CD4-positive, alpha-beta T cell (primary cell): ENCODE results near the gene STIP1. TPM values are rescaled to one million over a fixed set of nuclear protein-coding genes. Genes with fewer than 3 reads are reported as not detected.

Experiments used
- ATAC-seq: fragments of 200-7000 bp; cut with Tn5 transposase; one replicate; pipeline ENCODE4 v1.10.0; 2022; ENCODE audit warnings: mild to moderate bottlenecking; ENCODE audit not compliant: poor library complexity
- CTCF ChIA-PET: fragments of 350-600 bp; sonication (Branson Sonifier 250); formaldehyde crosslinking; loops from one replicate; lab custom pipeline; 2021; ENCODE audit warnings: antibody characterized with exemption, inconsistent platforms; lab: Charles Lee
- POLR2A ChIA-PET: fragments of 350-600 bp; sonication (Branson Sonifier 250); formaldehyde crosslinking; loops from one replicate; lab custom pipeline; 2021; ENCODE audit warnings: antibody characterized with exemption, inconsistent platforms; lab: Charles Lee
- DNase-seq, 14 experiments: peaks; one replicate each; pipeline ENCODE4 v3.0.0-alpha.2; 2013 to 2020; ENCODE audit warnings: mixed read lengths in 2 of 14
- H3K27ac ChIP-seq, 2 donors: one replicate each; pipeline versions ENCODE4 v1.5.1 to v1.7.0; 2013; ENCODE audit warnings: low read length in 2 of 2, low read depth in 1 of 2, mild to moderate bottlenecking in 1 of 2
- H3K27me3 ChIP-seq, 2 experiments: 1 replicate in 1 of 2; 2 replicates in 1 of 2; pipeline versions ENCODE4 v1.6.1 to v1.7.0; 2013; ENCODE audit warnings: low read length in 2 of 2, control low read depth in 1 of 2, mild to moderate bottlenecking in 1 of 2, moderate library complexity in 1 of 2; ENCODE audit not compliant: insufficient read depth in 2 of 2, control insufficient read depth in 1 of 2
- H3K36me3 ChIP-seq: one replicate; pipeline ENCODE4 v1.6.1; 2013; ENCODE audit warnings: low read length, control low read depth; ENCODE audit not compliant: insufficient read depth
- H3K4me1 ChIP-seq: one replicate; pipeline ENCODE4 v1.6.1; 2013; ENCODE audit warnings: low read length, control low read depth; ENCODE audit not compliant: insufficient read depth
- H3K4me3 ChIP-seq: one replicate; pipeline ENCODE4 v1.5.1; 2013; ENCODE audit warnings: mild to moderate bottlenecking, low read length, moderate library complexity
- H3K9me3 ChIP-seq, 2 experiments: 1 replicate in 1 of 2; 2 replicates in 1 of 2; pipeline versions ENCODE4 v1.6.1 to v1.7.0; 2013; ENCODE audit warnings: low read length in 2 of 2, mild to moderate bottlenecking in 2 of 2, control low read depth in 1 of 2, moderate library complexity in 1 of 2; ENCODE audit not compliant: control insufficient read depth in 1 of 2, insufficient read depth in 1 of 2
- H3K27ac Mint-ChIP-seq: one replicate; pipeline ENCODE4 v1.8.0; 2020; ENCODE audit warnings: mixed read lengths
- H3K27me3 Mint-ChIP-seq: one replicate; pipeline ENCODE4 v1.8.0; 2021; ENCODE audit warnings: mixed read lengths
- H3K36me3 Mint-ChIP-seq: one replicate; pipeline ENCODE4 v1.8.0; 2021; ENCODE audit warnings: low read depth, mixed read lengths
- H3K4me1 Mint-ChIP-seq: one replicate; pipeline ENCODE4 v1.8.0; 2021; ENCODE audit warnings: low read depth, mixed read lengths
- H3K4me3 Mint-ChIP-seq: one replicate; pipeline ENCODE4 v1.8.0; 2020; ENCODE audit warnings: mild to moderate bottlenecking, mixed read lengths
- H3K9me3 Mint-ChIP-seq: one replicate; pipeline ENCODE4 v1.8.0; 2020; ENCODE audit warnings: mixed read lengths
- intact Hi-C, 2 experiments: fragments of 100-400 bp; cut with DNase I in 1 of 2; cut with micrococcal nuclease in 1 of 2; formaldehyde crosslinking; loops; one replicate each; pipeline versions ENCODE4 v1.15.1 to v1.9.0; 2023 to 2025; cut with DNase I, micrococcal nuclease
- total RNA-seq, 174 experiments: library from RNA in 2 of 174; stranded (reverse) in 2 of 174; gene quantifications; one replicate each; pipeline ENCODE4 v1.2.3 and lab custom pipeline; 2021 to 2026
- TF ChIP-seq, protein P1 (sequence below): fragments of 200-600 bp; IDR thresholded peaks from one replicate; pipeline ENCODE4 v1.8.0; 2022; ENCODE audit warnings: antibody characterized with exemption, mild to moderate bottlenecking

The STIP1 gene
- total RNA-seq, 2 experiments from 2014 or later: 29.0 to 37.5 TPM

DNA sequence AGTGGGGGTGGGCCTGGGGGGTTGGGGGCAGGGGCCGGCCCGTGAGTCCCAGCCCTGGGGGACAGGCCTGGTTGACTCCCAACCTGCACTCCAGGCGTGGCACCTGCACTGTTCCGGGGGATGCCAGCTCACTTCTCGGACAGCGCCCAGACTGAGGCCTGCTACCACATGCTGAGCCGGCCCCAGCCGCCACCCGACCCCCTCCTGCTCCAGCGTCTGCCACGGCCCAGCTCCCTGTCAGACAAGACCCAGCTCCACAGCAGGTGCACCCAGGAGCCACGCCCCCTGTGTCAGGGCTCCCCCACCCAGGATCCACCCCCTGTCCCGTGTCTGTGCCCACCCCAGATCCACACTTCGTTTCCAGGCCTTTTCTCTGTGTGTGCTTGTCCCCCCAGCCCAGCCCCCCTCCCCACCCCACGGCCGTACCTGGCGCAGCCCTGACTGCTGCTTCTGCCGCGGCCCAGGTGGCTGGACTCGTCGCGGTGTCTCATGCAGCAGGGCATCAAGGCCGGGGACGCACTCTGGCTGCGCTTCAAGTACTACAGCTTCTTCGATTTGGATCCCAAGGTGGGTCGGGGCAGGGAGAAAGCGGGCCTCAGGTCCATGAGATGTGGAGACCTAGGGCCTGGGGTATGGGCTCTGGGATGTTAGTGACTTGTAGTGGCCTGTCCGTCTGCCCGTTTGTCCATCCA is 25.4 kb downstream of the STIP1 start:
- intact Hi-C loops: no loop called here
- ATAC-seq (no peak), DNase-seq (no peak)
- no peak overlapping the region for H3K4me3 ChIP-seq
- peaks cover 60% of the 10 kb centered on the region for H3K36me3 ChIP-seq
- H3K27me3 Mint-ChIP-seq: no peaks in the 10 kb centered on the region
- no peaks in the 10 kb centered on the region for H3K9me3 ChIP-seq
- no peak overlapping the region for H3K27ac Mint-ChIP-seq
- no peaks in the 10 kb centered on the region for H3K27me3 ChIP-seq
- no peak overlapping the region for H3K27ac ChIP-seq
- POLR2A ChIA-PET: interaction anchor here (1.3 to 1.6 kb wide), 2 partner anchors 12 to 30 kb away, joined by 5 read pairs; partner anchors contain the start of gene FKBP2
- peaks cover 37% of the 10 kb centered on the region for H3K4me1 ChIP-seq
- no peaks in the 10 kb centered on the region for H3K9me3 Mint-ChIP-seq
- peaks cover 28% of the 10 kb centered on the region for H3K4me1 Mint-ChIP-seq
- CTCF ChIA-PET: interaction anchor here (1.0 kb wide), 1 partner anchor 89 kb away, joined by 3 read pairs; no protein-coding TSS in a partner anchor
- TF ChIP-seq, protein P1, sequence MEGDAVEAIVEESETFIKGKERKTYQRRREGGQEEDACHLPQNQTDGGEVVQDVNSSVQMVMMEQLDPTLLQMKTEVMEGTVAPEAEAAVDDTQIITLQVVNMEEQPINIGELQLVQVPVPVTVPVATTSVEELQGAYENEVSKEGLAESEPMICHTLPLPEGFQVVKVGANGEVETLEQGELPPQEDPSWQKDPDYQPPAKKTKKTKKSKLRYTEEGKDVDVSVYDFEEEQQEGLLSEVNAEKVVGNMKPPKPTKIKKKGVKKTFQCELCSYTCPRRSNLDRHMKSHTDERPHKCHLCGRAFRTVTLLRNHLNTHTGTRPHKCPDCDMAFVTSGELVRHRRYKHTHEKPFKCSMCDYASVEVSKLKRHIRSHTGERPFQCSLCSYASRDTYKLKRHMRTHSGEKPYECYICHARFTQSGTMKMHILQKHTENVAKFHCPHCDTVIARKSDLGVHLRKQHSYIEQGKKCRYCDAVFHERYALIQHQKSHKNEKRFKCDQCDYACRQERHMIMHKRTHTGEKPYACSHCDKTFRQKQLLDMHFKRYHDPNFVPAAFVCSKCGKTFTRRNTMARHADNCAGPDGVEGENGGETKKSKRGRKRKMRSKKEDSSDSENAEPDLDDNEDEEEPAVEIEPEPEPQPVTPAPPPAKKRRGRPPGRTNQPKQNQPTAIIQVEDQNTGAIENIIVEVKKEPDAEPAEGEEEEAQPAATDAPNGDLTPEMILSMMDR: no peak
- no peak overlapping the region for H3K4me3 Mint-ChIP-seq
- peaks cover 81% of the 10 kb centered on the region for H3K36me3 Mint-ChIP-seq

DNA sequence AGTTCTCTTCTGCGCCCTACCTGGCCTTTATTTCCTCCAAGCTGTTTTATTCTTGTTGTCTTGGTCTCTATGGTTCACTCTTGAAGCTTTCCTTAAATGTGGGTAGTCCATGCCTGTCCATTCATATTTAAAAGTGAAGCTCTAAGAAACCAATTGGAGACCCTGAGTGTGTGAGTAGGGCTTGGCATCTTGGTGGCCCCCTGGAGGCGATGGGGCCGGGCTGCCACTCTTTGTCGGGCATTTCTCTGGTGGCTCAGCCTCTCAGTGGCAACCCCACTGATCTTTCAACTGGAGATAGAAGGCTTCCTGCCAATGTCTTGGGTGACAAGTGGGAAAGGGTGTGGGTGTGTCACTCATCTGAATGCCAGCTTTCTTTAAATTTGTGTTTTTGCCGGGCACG is 30.9 kb downstream of the STIP1 start:
- TF ChIP-seq, protein P1: no peak
- Histone ChIP-seq H3K4me3 (no peak overlapping the region), H3K9me3 (no peaks in the 10 kb centered on the region), H3K27ac (no peak overlapping the region), H3K27me3 (no peaks in the 10 kb centered on the region), H3K36me3 (peaks cover 70% of the 10 kb centered on the region), H3K4me1 (peaks cover 2% of the 10 kb centered on the region)
- intact Hi-C loops: no loop called here
- Mint-ChIP-seq H3K27me3 (no peaks in the 10 kb centered on the region), H3K4me1 (peaks cover 8% of the 10 kb centered on the region), H3K27ac (no peak overlapping the region), H3K36me3 (peaks cover 61% of the 10 kb centered on the region), H3K9me3 (no peaks in the 10 kb centered on the region), H3K4me3 (no peak overlapping the region)
- ATAC-seq: no peak
- ChIA-PET CTCF (interaction anchor here (1.1 to 1.3 kb wide), 3 partner anchors 12 to 34 kb away, joined by 3 to 4 read pairs (median 3); no protein-coding TSS in a partner anchor), POLR2A (interaction anchor here (1.1 to 3.5 kb wide), 5 partner anchors 9 to 31 kb away, joined by 3 to 15 read pairs (median 3); partner anchors contain the start of genes FERMT3, NUDT22, PPP1R14B and STIP1)
- DNase-seq: no peak

DNA sequence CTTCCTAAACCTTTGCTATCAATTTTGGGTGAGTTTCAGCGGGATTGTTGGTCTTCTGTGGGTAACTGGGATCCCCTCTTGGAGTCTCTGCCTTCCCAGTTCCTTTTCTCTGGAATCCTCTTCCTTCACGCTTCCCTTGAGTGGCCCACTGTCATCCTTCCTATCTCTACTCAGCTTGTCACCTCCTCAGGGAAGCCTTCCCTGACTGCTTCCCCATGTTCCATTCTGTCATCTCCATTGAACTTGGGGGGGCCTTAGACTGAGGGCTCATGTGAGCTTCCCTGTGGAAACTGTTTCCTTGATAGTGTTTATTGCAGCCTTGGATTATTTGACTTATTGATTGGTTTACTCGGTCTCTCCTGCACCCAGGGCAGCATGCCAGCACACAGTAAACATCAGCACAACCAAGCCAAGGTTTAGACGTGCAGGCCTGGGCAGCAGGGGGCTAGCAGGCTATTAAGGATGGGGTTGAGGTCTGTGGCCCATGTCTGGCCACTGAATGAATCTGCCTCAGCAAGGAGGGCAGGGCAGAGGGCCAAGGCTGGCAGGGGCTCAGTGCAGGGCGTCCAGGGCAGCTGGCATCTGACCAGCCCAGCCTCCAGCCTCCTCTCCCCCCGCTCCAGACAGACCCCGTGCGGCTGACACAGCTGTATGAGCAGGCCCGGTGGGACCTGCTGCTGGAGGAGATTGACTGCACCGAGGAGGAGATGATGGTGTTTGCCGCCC is 32.8 kb downstream of the STIP1 start:
- no peaks in the 10 kb centered on the region for H3K27me3 Mint-ChIP-seq
- no peaks in the 10 kb centered on the region for H3K9me3 Mint-ChIP-seq
- Histone ChIP-seq H3K27me3 (no peaks in the 10 kb centered on the region), H3K9me3 (no peaks in the 10 kb centered on the region), H3K4me1 (peaks cover 2% of the 10 kb centered on the region), H3K27ac (no peak overlapping the region), H3K4me3 (no peak overlapping the region), H3K36me3 (peaks cover 74% of the 10 kb centered on the region)
- peaks cover 46% of the 10 kb centered on the region for H3K36me3 Mint-ChIP-seq
- DNase-seq (no peak), ATAC-seq (no peak)
- H3K4me1 Mint-ChIP-seq: peaks cover 8% of the 10 kb centered on the region
- ChIA-PET POLR2A (interaction anchor here (1.1 kb wide), 1 partner anchor 14 kb away, joined by 3 read pairs; no protein-coding TSS in a partner anchor), CTCF (interaction anchor here (0.8 kb wide), 1 partner anchor 15 kb away, joined by 3 read pairs; no protein-coding TSS in a partner anchor)
- H3K4me3 Mint-ChIP-seq: no peak overlapping the region
- peak overlapping the region; percentile 44 for H3K27ac Mint-ChIP-seq
- TF ChIP-seq, protein P1: no peak
- intact Hi-C loops: no loop called here
